Left colon (tissue), 2 donors: ENCODE measurements around the gene SRGAP1. TPM values are rescaled to one million over a fixed set of nuclear protein-coding genes. Genes with fewer than 3 reads are reported as not detected.

Experiments used
- ATAC-seq: fragments of 200-7000 bp; cut with Tn5 transposase; one replicate; pipeline ENCODE4 v1.9.1; 2020; ENCODE audit warnings: mild to moderate bottlenecking, moderate library complexity
- DNase-seq, 2 donors: peaks; one replicate each; pipeline ENCODE4 v3.0.0-alpha.2; 2020
- intact Hi-C, 2 donors: fragments of 100-400 bp; cut with DNase I in 1 of 2; cut with micrococcal nuclease in 1 of 2; formaldehyde crosslinking; loops; one replicate each; pipeline versions ENCODE4 v1.11.2 to v1.14.0; 2022; cut with DNase I, micrococcal nuclease
- total RNA-seq, 2 donors: library from RNA; stranded (reverse); fragmentation: NEBNext Ultra II Directional; extraction: Animal tissue kit (Norgen Biotek cat#: 25700); gene quantifications; one replicate each; pipeline ENCODE4 v1.2.1, GENCODE V29; 2021
- donor health status: DM: no; HTN: no; CAD: no.
- donor health status: DM: yes; HTN: yes; CAD: no.

The SRGAP1 gene
- total RNA-seq, 2 donors from 2014 or later = 18.6 to 22.7 TPM

GRCh38 chr12:63980211-63980610 is 135.7 kb downstream of the SRGAP1 start:
- intact Hi-C loops = no loop called here
- DNase-seq = no peak
- no peak for ATAC-seq

- DNase-seq (no peak), ATAC-seq (no peak)
- intact Hi-C loops = no loop called here
These were observed 136.8 kb downstream of the SRGAP1 start for GRCh38 chr12:63981343-63981742.

- DNase-seq (no peak), ATAC-seq (no peak)
- intact Hi-C loops = no loop called here
These were observed 138.2 kb downstream of the SRGAP1 start for GRCh38 chr12:63982604-63983295.

GRCh38 chr12:63985456-63985855 is 141.0 kb downstream of the SRGAP1 start:
- ATAC-seq = no peak
- DNase-seq = no peak
- intact Hi-C loops = no loop called here

- ATAC-seq = no peak
- intact Hi-C loops = no loop called here
These were observed 141.4 kb downstream of the SRGAP1 start for GRCh38 chr12:63985945-63986344.

GRCh38 chr12:63989301-63989845 is 144.9 kb downstream of the SRGAP1 start:
- no peak for ATAC-seq
- intact Hi-C loops = no loop called here
- no peak for DNase-seq

More at GRCh38 chr12:63985945-63986344, 141.4 kb downstream of the SRGAP1 start:
- DNase-seq = no peak

GRCh38 chr12:63990828-63991547 is 146.5 kb downstream of the SRGAP1 start:
- intact Hi-C loops = no loop called here
- DNase-seq = no peak

GRCh38 chr12:63994704-63995103 is 150.2 kb downstream of the SRGAP1 start:
- DNase-seq = no peak
- no peak for ATAC-seq
- intact Hi-C loops = no loop called here

More at GRCh38 chr12:63990828-63991547, 146.5 kb downstream of the SRGAP1 start:
- ATAC-seq = no peak

GRCh38 chr12:63995512-63995911 is 151.0 kb downstream of the SRGAP1 start:
- intact Hi-C loops = no loop called here
- no peak for DNase-seq
- ATAC-seq = no peak

- intact Hi-C loops = no loop called here
- no peak for DNase-seq
- no peak for ATAC-seq
These were observed 152.1 kb downstream of the SRGAP1 start for GRCh38 chr12:63996556-63996955.

- ATAC-seq (no peak), DNase-seq (no peak)
- intact Hi-C loops = no loop called here
These were observed 152.7 kb downstream of the SRGAP1 start for GRCh38 chr12:63997198-63997597.

- ATAC-seq (no peak), DNase-seq (no peak)
- intact Hi-C loops = no loop called here
These were observed 154.1 kb downstream of the SRGAP1 start for GRCh38 chr12:63998584-63998983.

GRCh38 chr12:63999853-64000252 is 155.4 kb downstream of the SRGAP1 start:
- intact Hi-C loops = no loop called here
- DNase-seq (no peak), ATAC-seq (no peak)

- intact Hi-C loops = no loop called here
- DNase-seq (no peak), ATAC-seq (no peak)
These were observed 156.9 kb downstream of the SRGAP1 start for GRCh38 chr12:64001439-64001838.

- DNase-seq (no peak), ATAC-seq (no peak)
- intact Hi-C loops = no loop called here
These were observed 160.1 kb downstream of the SRGAP1 start for GRCh38 chr12:64004641-64005040.

- no peak for ATAC-seq
- intact Hi-C loops = no loop called here
- DNase-seq = no peak
These were observed 161.8 kb downstream of the SRGAP1 start for GRCh38 chr12:64006211-64006825.

- ATAC-seq (no peak), DNase-seq (no peak)
- intact Hi-C loops = no loop called here
These were observed 163.4 kb downstream of the SRGAP1 start for GRCh38 chr12:64007853-64008252.

- ATAC-seq (no peak), DNase-seq (no peak)
- intact Hi-C loops = no loop called here
These were observed 164.1 kb downstream of the SRGAP1 start for GRCh38 chr12:64008596-64008995.

- intact Hi-C loops = no loop called here
- ATAC-seq = no peak
- DNase-seq = no peak
These were observed 165.0 kb downstream of the SRGAP1 start for GRCh38 chr12:64009321-64010068.
